ENCODE results near the gene DACT1.

- TF ChIP-seq EP300 (IDR thresholded peaks at IDR 0.05) (no peak), POLR2AphosphoS5 (IDR thresholded peaks at IDR 0.05) (no peak)
These were observed 24.3 kb downstream of the DACT1 start for GRCh38 chr14:58662018-58662417.
